Loucy (cell line): ENCODE results near the gene ASIC2.
"Not testable (repeated sequence)": the region's sequence is repeated elsewhere in the genome, so short reads cannot be mapped to it uniquely, and the experiment has no call there.

ENCODE experiments used
- H2AFZ ChIP-seq: fragments of 200-600 bp; sonication (generic); 2 replicates; pipeline ENCODE4 v1.6.0; 2016; ENCODE audit warnings: antibody characterized with exemption, mild to moderate bottlenecking, low read length, moderate library complexity
- H3F3A ChIP-seq: fragments of 200-600 bp; 2 replicates; pipeline ENCODE4 v1.6.0; 2016; ENCODE audit warnings: antibody characterized with exemption, low read depth, mild to moderate bottlenecking
- H3K27me3 ChIP-seq: fragments of 200-600 bp; sonication (generic); 2 replicates; pipeline ENCODE4 v1.6.1; 2014; ENCODE audit warnings: low read length, mild to moderate bottlenecking; ENCODE audit not compliant: insufficient read depth, poor library complexity, severe bottlenecking
- H3K36me3 ChIP-seq: fragments of 200-600 bp; sonication (generic); 2 replicates; pipeline ENCODE4 v1.6.1; 2016; ENCODE audit warnings: low read length; ENCODE audit not compliant: insufficient read depth
- H3K4me1 ChIP-seq: fragments of 200-600 bp; sonication (generic); 2 replicates; pipeline ENCODE4 v1.5.1; 2014; ENCODE audit warnings: low read length, mild to moderate bottlenecking; ENCODE audit not compliant: insufficient read depth, poor library complexity, severe bottlenecking
- H3K4me2 ChIP-seq: fragments of 200-600 bp; sonication (generic); 2 replicates; pipeline ENCODE4 v1.6.0; 2014; ENCODE audit warnings: antibody characterized with exemption, low read length, low read depth, mild to moderate bottlenecking; ENCODE audit not compliant: poor library complexity, severe bottlenecking
- H3K4me3 ChIP-seq: fragments of 200-600 bp; sonication (generic); 2 replicates; pipeline ENCODE4 v1.5.1; 2014; ENCODE audit warnings: low read length, mild to moderate bottlenecking, mixed read lengths; ENCODE audit not compliant: poor library complexity, severe bottlenecking
- H3K79me2 ChIP-seq: fragments of 200-600 bp; sonication (generic); 2 replicates; pipeline ENCODE4 v1.6.1; 2014; ENCODE audit warnings: low read length; ENCODE audit not compliant: insufficient read depth
- H3K9ac ChIP-seq: fragments of 200-600 bp; sonication (generic); 2 replicates; pipeline ENCODE4 v1.6.0; 2014; ENCODE audit warnings: mild to moderate bottlenecking, low read depth, low read length, moderate library complexity; ENCODE audit not compliant: poor library complexity, severe bottlenecking
- H3K9me2 ChIP-seq: fragments of 200-600 bp; sonication (generic); replicated peaks from 2 replicates; pipeline ENCODE4 v1.6.1; 2016; ENCODE audit warnings: low read depth, low read length, mixed read lengths
- H3K9me3 ChIP-seq: fragments of 200-600 bp; sonication (generic); 2 replicates; pipeline ENCODE4 v1.6.1; 2014; ENCODE audit warnings: mild to moderate bottlenecking, antibody characterized with exemption, low read length, low read depth; ENCODE audit not compliant: insufficient read depth
- H4K20me1 ChIP-seq: fragments of 200-600 bp; sonication (generic); 2 replicates; pipeline ENCODE4 v1.6.0; 2014; ENCODE audit warnings: antibody characterized with exemption, low read length, mild to moderate bottlenecking; ENCODE audit not compliant: insufficient read depth, poor library complexity, severe bottlenecking
- CTCF ChIP-seq: fragments of 200-600 bp; sonication (generic); conservative IDR thresholded peaks from 2 replicates; pipeline ENCODE4 v1.5.1; 2014; ENCODE audit warnings: mild to moderate bottlenecking, antibody characterized with exemption, low read length
- EZH2phosphoT487 ChIP-seq: fragments of 200-600 bp; IDR thresholded peaks from 2 replicates; pipeline ENCODE4 v1.6.1; 2018; ENCODE audit warnings: antibody characterized with exemption, mild to moderate bottlenecking, moderate library complexity, borderline replicate concordance

The ASIC2 gene

GRCh38 chr17:32992321-32993033, 300.6 kb downstream of the ASIC2 start:
- Histone ChIP-seq H2AFZ (no peak overlapping the region), H3K9me2 (no peaks in the 10 kb centered on the region), H3K4me1 (no peaks in the 10 kb centered on the region), H3K4me2 (no peak overlapping the region), H4K20me1 (no peaks in the 10 kb centered on the region), H3K27me3 (no peaks in the 10 kb centered on the region), H3K79me2 (no peaks in the 10 kb centered on the region), H3K4me3 (no peak overlapping the region), H3K9ac (no peak overlapping the region), H3F3A (no peaks in the 10 kb centered on the region), H3K9me3 (peaks cover 3% of the 10 kb centered on the region; the same call in 1 of the 2 replicates), H3K36me3 (no peaks in the 10 kb centered on the region)
- TF ChIP-seq EZH2phosphoT487 (no peak), CTCF (no peak)

GRCh38 chr17:32988481-32989101, 304.5 kb downstream of the ASIC2 start:
- Histone ChIP-seq H3K9me3 (peaks cover 3% of the 10 kb centered on the region; the same call in 1 of the 2 replicates), H2AFZ (no peak overlapping the region), H3K36me3 (no peaks in the 10 kb centered on the region), H3K4me1 (no peaks in the 10 kb centered on the region), H3K79me2 (no peaks in the 10 kb centered on the region), H3K4me3 (no peak overlapping the region), H3K4me2 (no peak overlapping the region), H4K20me1 (no peaks in the 10 kb centered on the region), H3F3A (no peaks in the 10 kb centered on the region), H3K9ac (no peak overlapping the region), H3K27me3 (no peaks in the 10 kb centered on the region), H3K9me2 (no peaks in the 10 kb centered on the region)
- TF ChIP-seq CTCF (no peak), EZH2phosphoT487 (no peak)

DNA sequence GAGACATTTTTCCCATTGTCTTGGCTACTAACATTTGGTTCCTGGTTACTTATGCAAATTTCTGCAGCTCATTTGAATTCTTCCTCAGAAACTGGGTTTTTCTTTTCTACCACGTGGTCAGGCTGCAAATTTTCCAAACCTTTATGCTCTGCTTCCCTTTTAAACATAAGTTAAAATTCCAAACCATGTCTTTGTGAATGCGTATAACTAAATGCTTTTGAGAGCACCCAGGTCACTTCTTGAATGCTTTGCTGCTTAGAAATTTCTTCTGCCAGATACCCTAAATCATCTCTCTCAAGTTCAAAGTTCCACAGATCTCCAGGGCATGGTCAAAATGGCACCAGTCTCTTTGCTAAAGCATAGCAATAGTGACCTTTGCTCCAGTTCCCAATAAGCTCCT, 305.2 kb downstream of the ASIC2 start:
- H3K9ac ChIP-seq, H2AFZ ChIP-seq, H3K4me1 ChIP-seq, H3K27me3 ChIP-seq, H3K9me2 ChIP-seq, H3K79me2 ChIP-seq, H3F3A ChIP-seq, H3K36me3 ChIP-seq, H4K20me1 ChIP-seq, H3K4me3 ChIP-seq, H3K4me2 ChIP-seq, H3K9me3 ChIP-seq: not testable (repeated sequence)

GRCh38 chr17:32987453-32987805, 305.7 kb downstream of the ASIC2 start:
- not testable (repeated sequence) for H3K9me3 ChIP-seq, H3K27me3 ChIP-seq, H2AFZ ChIP-seq, H3K36me3 ChIP-seq, H3K9ac ChIP-seq, H3F3A ChIP-seq, H3K4me2 ChIP-seq, H3K4me3 ChIP-seq, H4K20me1 ChIP-seq, H3K4me1 ChIP-seq, H3K9me2 ChIP-seq, H3K79me2 ChIP-seq
